NOMO-1 (cell line): Measurements from ENCODE around the gene RPS17.
"Not testable (repeated sequence)": the region's sequence is repeated elsewhere in the genome, so short reads cannot be mapped to it uniquely, and the experiment has no call there.

Experiments
- DNase-seq, 2 experiments: peaks; one replicate each; lab custom pipeline; 2025; ENCODE audit not compliant: unreplicated experiment in 2 of 2; lab: John Stamatoyannopoulos, UW

Gene RPS17

DNA sequence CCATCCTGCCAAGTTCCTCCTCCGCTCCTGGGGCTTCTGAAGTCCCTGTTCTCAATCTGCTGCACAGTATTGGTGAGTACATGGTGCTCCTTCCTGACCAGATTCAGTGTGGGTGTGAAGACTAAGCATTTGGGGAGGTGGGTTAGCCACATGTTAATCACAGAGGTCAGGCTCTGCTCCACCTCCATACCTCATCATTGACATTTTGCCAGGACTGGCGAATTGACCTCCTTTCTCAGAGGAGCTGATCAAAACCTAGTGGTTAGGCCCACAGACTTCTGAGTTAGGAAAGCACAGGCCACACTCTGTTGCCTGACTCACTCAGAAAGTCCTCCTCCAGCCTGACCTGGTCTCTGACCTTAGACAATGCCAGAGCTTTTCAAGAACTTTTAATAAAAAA is 8.4 kb upstream of the RPS17 start:
- no peak for DNase-seq

DNA sequence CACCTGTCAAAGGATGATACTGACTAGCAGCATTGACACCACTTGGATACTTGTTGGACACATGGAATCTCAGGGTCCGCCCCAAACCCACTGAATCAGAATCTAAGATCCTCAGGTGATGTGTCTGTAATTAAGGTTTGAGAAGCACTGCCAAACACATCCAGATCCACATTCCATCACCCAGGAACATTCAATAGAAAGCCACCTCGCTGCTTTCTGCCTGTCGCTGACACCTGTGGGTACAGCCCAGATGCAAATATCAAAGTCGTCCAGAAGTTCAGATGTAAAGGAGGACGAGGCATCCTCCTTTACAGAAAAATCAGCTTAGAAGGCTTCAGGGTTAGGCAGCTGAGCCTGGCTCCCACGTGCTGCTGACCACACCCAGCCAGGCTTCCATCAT is 5.2 kb upstream of the RPS17 start:
- DNase-seq = no peak

DNA sequence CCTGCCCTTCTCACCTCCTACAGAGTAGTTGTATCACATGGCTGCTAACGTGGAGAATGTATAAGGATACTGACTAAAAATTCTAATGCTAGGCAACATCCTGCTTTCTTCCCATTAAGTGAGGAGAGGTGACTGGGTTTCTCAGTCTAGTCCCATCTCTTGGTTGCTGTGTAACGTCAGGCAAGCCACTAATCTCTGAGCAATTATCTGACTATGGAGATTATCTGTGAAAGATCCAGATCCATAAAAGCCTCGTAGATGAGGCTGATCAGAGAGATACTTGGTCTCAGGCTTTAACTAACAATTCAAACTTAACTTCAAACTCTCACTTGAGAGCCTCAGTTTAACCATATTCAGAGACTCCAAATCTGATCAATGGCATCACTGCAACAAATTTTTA is 4.7 kb upstream of the RPS17 start:
- DNase-seq = no peak

- no peak for DNase-seq
Measured at GRCh38 chr15:82544431-82544830, 4.2 kb upstream of the RPS17 start.

GRCh38 chr15:82543160-82543559 is 2.9 kb upstream of the RPS17 start:
- DNase-seq = peak; percentile 6 to 21

DNA sequence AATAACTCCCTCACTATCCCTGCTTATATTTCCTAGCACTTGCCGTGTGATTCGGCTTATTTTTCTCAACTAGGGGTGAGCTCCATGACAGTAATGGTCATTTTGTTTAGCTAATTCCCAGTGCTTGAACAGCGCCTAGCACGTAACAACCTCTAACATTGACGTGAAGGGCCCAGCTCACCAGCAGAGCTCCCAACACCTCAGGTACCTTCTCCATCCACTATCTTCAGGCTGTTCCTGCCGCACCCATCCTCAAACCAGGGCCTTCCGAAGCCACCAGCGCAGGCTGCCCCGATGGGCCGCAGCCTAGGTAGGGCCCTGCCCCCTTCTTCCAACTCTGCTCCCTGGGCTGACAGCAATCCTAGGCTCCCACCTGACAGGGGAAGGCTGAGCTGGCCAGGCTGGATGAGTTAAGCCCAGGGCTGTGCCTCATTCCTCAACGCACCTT is 751 bp upstream of the RPS17 start:
- no peak for DNase-seq

GRCh38 chr15:82539691-82540054 is 584 bp downstream of the RPS17 start:
- no peak for DNase-seq

- no peak for DNase-seq
Measured at GRCh38 chr15:82538961-82539690, 1.1 kb downstream of the RPS17 start.

- no peak for DNase-seq
Measured at GRCh38 chr15:82537351-82537908, 2.8 kb downstream of the RPS17 start.

DNA sequence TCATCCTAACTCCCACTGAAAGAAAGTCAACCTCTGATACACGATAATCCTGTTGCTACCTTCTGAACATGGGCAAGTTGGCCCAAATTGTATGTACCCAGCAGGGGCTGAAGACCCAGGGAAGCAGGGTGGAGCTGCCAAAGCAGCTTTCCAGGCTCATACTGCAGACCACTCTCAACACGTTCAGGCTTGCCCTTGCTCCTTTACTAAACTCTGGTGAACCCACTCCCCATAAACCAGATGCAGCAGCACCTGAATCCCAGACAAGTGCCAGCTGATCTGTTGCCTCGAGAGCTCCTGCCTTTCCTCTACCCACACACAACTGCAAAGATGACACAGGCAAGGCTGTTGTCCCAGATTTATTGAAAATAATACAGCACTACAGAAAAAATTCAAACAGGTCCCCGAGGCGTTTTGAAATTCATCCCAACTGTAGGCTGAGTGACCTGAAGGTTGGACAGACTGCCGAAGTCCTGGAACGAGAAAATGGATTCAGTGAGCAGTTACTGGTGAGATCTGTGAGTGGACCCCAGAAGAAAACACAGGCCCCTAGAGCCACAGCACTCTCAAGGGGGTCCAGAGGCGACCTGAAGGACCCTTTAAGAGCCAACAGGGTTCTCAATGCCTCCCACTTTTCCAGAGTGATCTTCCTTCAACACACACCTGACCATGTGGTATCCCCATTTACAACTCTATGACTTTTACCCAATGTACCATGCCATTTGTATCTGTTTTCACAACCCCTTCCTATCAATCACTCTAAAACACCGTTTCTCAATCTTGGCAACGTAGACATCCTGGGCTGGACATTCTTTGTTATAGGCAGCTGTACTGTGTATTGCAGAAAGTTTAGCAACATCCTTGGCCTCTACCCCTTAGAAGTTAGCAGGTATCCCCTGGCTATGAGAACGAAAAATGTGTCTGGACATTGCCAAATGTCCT is 3.6 kb downstream of the RPS17 start:
- no peak for DNase-seq

- DNase-seq = no peak
Measured at GRCh38 chr15:82535566-82536408, 4.5 kb downstream of the RPS17 start.

GRCh38 chr15:82535151-82535550 is 5.1 kb downstream of the RPS17 start:
- DNase-seq = not testable (repeated sequence)

GRCh38 chr15:82534457-82534861 is 5.8 kb downstream of the RPS17 start:
- DNase-seq = not testable (repeated sequence)

DNA sequence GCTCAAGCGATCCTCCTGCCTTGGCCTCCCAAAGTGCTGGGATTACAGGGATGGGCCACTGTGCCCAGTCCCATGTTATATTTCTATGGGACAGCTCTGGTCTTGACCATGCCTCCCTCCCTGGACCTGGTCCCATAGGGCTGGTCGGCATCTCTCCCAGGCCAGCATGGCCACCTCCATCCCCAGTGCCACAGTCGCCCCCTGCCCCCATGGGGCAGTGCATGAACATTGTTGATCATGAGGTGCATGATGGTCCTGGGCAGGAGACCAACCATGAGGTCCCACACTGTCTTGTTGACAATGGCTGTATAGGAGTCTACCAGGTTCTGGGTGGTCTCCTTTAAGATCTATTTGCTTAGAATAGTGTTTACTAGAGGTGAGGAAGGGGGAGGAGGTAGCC is 6.5 kb downstream of the RPS17 start:
- no peak for DNase-seq

DNA sequence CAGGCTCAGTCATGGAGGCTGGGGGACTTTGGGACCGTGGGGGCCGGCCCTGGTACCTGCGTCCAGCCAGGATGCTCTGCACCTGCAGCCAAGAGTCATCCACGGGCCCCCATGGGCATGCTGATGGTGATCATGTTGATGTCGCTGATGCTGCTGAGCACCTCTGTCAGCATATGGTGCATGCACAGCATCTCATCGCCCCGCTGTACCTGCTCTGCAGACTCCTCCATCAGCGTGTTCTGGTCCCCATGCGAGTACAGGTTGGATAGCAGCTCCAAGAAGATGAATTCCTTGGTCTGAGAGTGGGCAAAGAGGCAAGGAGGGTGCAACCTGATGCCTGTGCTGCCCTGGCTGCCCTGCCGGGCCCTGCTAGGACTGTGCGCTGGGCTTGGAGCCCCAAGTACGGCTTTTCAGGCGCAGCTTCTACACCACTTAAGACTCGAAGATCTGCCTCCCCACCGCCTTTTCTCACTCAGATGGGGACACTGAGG is 7.2 kb downstream of the RPS17 start:
- no peak for DNase-seq

- no peak for DNase-seq
Measured at GRCh38 chr15:82532383-82532990, 7.8 kb downstream of the RPS17 start.

DNA sequence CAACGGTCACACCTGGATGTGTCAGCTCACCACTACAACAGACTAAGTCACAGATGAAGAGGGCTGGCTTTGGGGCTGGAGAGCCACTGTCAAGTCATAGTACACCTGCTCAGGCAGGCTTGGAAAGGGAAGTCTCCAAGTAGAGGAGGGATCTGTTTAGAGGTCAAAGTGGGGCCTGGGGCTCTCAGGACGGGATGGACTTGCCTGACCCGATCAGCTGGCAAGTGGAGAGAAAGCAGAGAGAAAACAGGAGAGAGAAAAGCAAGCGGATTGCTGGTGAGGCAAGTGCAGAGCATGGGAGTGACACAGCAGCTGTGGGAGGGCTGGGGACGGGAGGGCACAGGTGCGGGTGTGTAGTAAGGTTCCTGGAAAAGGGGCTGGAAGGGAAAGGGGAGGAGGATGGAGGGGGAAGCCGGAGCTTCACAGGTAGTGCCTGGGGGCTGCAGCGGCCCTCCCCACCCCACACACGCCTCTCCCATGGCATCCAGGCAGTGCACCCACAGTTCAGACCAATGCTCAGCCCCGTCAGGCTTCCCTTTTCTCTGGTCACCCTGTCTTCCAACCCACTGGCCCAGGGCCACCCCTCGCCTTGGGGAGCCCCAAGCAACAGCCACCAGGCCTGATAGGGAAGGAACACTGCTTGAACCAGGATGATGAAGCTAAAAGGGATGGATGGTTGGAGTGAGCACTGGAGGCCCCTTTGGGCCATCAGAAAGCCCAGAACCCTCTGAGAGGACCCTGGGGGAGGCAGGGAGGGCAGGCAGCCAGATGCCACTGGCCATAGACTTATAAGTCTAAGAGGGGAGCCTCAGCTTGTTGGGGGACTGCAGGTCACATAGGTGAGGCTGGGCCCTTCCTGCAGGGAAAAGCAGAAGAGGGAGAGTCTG is 8.5 kb downstream of the RPS17 start:
- no peak for DNase-seq

- no peak for DNase-seq
Measured at GRCh38 chr15:82530606-82531379, 9.5 kb downstream of the RPS17 start.
